Epithelial cell of prostate (primary cell): ENCODE measurements around the gene ZSCAN5C.

ENCODE experiments used
- DNase-seq: peaks from one replicate; pipeline ENCODE4 v3.0.0-alpha.2; 2011; ENCODE audit warnings: low read depth, low spot score
- H3K27ac ChIP-seq: fragments of 450-650 bp; 2 replicates; pipeline ENCODE4 v1.5.1; 2017; ENCODE audit warnings: mild to moderate bottlenecking

ZSCAN5C gene

GRCh38 chr19:56258272-56258671, 56.2 kb downstream of the ZSCAN5C start:
- no peak overlapping the region for H3K27ac ChIP-seq
- DNase-seq: no peak
